ENCODE data around the gene TSFM.

The TSFM gene

GRCh38 chr12:57777911-57778310 is 4.7 kb upstream of the TSFM start:
- Histone ChIP-seq H3K4me1 (no peaks in the 10 kb centered on the region), H3K4me3 (ENCODE audit: low read depth, low read length) (no peak overlapping the region), H3K27me3 (no peaks in the 10 kb centered on the region), H3K36me3 (no peaks in the 10 kb centered on the region), H3K9me3 (no peaks in the 10 kb centered on the region)
- TF ChIP-seq CTCF (IDR thresholded peaks at IDR 0.05; ENCODE audit: low read depth, low read length) = no peak
- no peak for DNase-seq

- no peaks in the 10 kb centered on the region for H3K9me3 ChIP-seq
- TF ChIP-seq CTCF (IDR thresholded peaks at IDR 0.05; ENCODE audit: low read depth, low read length) = no peak
Measured at GRCh38 chr12:57779736-57780135, 2.9 kb upstream of the TSFM start.

GRCh38 chr12:57780284-57780897 is 2.2 kb upstream of the TSFM start:
- no peak overlapping the region for H3K4me3 ChIP-seq (ENCODE audit: low read depth, low read length)
- DNase-seq = no peak
- H3K9me3 ChIP-seq = no peaks in the 10 kb centered on the region
- peaks cover 5% of the 10 kb centered on the region for H3K36me3 ChIP-seq
- no peak for TF ChIP-seq CTCF (IDR thresholded peaks at IDR 0.05; ENCODE audit: low read depth, low read length)
- no peaks in the 10 kb centered on the region for H3K27me3 ChIP-seq
- H3K4me1 ChIP-seq = no peaks in the 10 kb centered on the region

More at GRCh38 chr12:57779736-57780135, 2.9 kb upstream of the TSFM start:
- no peaks in the 10 kb centered on the region for H3K4me1 ChIP-seq
- no peak overlapping the region for H3K4me3 ChIP-seq (ENCODE audit: low read depth, low read length)
- peaks cover 5% of the 10 kb centered on the region; the same call in 1 of the 2 replicates for H3K36me3 ChIP-seq
- H3K27me3 ChIP-seq = no peaks in the 10 kb centered on the region
- no peak for DNase-seq

- Histone ChIP-seq H3K36me3 (peaks cover 12% of the 10 kb centered on the region), H3K4me1 (no peaks in the 10 kb centered on the region), H3K4me3 (ENCODE audit: low read depth, low read length) (no peak overlapping the region), H3K27me3 (no peaks in the 10 kb centered on the region), H3K9me3 (no peaks in the 10 kb centered on the region)
- DNase-seq = no peak
- TF ChIP-seq CTCF (IDR thresholded peaks at IDR 0.05; ENCODE audit: low read depth, low read length) = no peak
Measured at GRCh38 chr12:57781244-57781643, 1.3 kb upstream of the TSFM start.

- no peaks in the 10 kb centered on the region for H3K27me3 ChIP-seq
- no peak for DNase-seq
- H3K4me1 ChIP-seq = no peaks in the 10 kb centered on the region
- H3K36me3 ChIP-seq = peaks cover 18% of the 10 kb centered on the region
- TF ChIP-seq CTCF (IDR thresholded peaks at IDR 0.05; ENCODE audit: low read depth, low read length) = no peak
- no peak overlapping the region for H3K4me3 ChIP-seq (ENCODE audit: low read depth, low read length)
- H3K9me3 ChIP-seq = no peaks in the 10 kb centered on the region
Measured at GRCh38 chr12:57781801-57782200, 786 bp upstream of the TSFM start.

- Histone ChIP-seq H3K9me3 (no peaks in the 10 kb centered on the region), H3K4me3 (ENCODE audit: low read depth, low read length) (peak overlapping the region; percentile 100), H3K36me3 (peaks cover 22% of the 10 kb centered on the region), H3K27me3 (no peaks in the 10 kb centered on the region), H3K4me1 (no peaks in the 10 kb centered on the region)
- TF ChIP-seq CTCF (IDR thresholded peaks at IDR 0.05; ENCODE audit: low read depth, low read length) = no peak
- no peak for DNase-seq
Measured at GRCh38 chr12:57782243-57782607, 362 bp upstream of the TSFM start.

Measured in BE2C (cell line).